Loucy (cell line): Measurements from ENCODE around the gene SLC2A4RG.

Source experiments
- CTCF ChIP-seq: fragments of 200-600 bp; sonication (generic); conservative IDR thresholded peaks from 2 replicates; pipeline ENCODE4 v1.5.1; 2014; ENCODE audit warnings: mild to moderate bottlenecking, antibody characterized with exemption, low read length
- EZH2phosphoT487 ChIP-seq: fragments of 200-600 bp; IDR thresholded peaks from 2 replicates; pipeline ENCODE4 v1.6.1; 2018; ENCODE audit warnings: antibody characterized with exemption, mild to moderate bottlenecking, moderate library complexity, borderline replicate concordance

DNA sequence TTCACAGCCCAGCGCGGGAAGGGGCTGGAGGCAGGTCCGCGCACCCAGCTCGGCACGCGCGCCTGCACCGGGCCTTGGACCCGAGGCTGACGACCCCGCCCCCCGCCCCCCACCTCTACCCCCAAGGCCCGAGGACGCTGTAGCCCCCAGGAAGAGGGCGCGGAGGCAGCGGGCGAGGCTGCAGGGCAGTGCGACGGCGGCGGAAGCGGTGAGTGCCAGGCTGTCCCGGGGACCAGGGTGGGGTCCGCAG, 2.0 kb upstream of the SLC2A4RG start:
- TF ChIP-seq CTCF (no peak), EZH2phosphoT487 (no peak)
